GM19238 (cell line): ENCODE results near the gene AUTS2.

Experiments used
- DNase-seq: peaks from one replicate; pipeline ENCODE4 v3.0.0; 2011; ENCODE audit warnings: low spot score; ENCODE audit not compliant: insufficient read length

The AUTS2 gene

DNA sequence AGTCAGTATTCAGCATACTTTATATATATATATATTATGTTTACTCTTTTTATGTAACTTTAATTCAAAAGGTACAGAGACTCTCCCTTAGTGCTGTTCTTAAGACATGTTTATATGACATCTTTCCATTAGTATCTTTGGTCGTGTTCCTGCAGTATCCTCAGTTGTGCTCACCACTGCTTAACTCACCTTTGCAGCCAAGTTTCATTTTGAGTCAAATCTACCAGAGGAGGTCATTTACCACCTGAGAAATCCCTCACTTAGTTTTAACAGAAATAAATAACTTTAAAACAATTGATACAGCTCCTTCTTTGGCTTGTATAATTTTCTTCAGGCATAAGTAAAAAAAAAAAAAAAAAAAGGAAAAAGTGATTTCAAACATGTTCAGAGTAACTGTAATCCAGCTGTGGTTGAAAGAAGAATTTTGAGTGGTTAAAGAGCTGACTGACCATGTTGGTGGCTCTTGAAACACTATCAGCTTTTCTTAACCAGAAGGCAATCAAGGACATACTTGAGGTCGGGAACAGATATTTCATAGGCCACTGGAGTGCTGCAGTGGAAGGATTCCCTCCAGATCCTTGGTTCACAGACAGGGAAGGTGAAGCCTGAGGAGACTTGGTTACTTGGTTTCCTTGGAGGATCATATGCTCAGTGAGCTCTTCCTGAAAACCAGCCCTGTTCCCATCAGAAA, 116.8 kb downstream of the AUTS2 start:
- no peak for DNase-seq

DNA sequence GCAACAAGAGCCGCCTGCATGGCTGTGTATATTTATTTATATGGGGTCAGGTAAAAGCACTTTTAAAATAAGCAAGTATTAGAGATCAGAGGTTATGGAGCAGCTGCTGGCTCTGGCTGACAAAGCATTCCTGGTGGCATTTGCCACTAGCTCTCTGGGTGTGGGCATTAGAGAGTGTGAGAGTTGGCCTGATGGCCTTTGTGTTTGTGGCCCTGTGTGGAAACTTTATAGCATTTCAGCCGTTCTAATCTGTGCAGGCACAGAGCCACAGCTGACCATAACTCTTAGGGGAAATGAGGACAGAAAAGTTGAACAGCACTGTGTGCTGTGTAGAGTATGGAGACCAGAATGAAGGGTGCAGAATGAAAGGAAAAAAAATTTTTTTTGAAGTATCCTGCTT, 118.9 kb downstream of the AUTS2 start:
- no peak for DNase-seq

- DNase-seq = no peak
These were observed 121.4 kb downstream of the AUTS2 start for GRCh38 chr7:69719717-69720116.

- no peak for DNase-seq
These were observed 124.6 kb downstream of the AUTS2 start for GRCh38 chr7:69722843-69723242.

GRCh38 chr7:69723663-69724062, 125.4 kb downstream of the AUTS2 start:
- no peak for DNase-seq

DNA sequence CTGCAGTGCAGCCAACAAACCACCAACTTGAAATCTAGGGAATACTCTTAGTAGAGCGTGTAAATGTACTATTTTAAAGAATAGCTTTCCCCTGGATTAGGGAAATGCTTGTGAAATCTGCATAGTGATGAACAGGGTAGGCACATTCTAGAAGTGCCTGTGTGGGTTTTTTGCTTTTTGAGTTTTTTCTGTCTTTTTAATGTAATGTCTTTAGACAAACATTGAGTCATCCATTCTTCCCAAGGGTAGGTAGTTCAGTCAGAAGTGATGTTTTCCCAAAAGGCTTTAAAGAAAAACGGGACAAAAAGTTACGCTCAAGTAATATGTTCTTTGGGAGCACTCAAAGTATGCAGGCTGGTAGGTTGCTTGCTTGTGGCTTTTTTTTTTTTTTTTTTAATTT, 130.0 kb downstream of the AUTS2 start:
- DNase-seq = no peak

- DNase-seq = no peak
These were observed 133.9 kb downstream of the AUTS2 start for GRCh38 chr7:69732203-69732602.

DNA sequence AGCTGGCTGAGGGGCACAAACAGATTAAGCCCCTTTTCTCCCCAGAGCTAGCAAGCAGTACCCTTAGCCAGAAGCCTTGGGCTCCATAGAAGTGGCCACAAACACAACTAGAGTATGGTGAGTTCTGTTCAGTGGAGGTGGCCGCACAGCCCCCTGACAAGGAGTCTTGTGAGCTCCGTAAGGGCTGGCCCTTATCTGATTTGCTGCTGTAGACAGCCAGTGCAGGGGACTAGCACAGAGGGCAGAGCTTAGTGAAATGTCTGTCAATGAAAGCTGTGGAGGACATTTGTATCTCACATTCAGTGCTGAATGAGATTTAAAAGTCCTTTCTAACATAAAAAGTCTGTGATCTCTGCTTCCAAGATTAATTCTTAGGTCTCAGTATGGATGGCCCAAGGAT, 137.3 kb downstream of the AUTS2 start:
- no peak for DNase-seq

DNA sequence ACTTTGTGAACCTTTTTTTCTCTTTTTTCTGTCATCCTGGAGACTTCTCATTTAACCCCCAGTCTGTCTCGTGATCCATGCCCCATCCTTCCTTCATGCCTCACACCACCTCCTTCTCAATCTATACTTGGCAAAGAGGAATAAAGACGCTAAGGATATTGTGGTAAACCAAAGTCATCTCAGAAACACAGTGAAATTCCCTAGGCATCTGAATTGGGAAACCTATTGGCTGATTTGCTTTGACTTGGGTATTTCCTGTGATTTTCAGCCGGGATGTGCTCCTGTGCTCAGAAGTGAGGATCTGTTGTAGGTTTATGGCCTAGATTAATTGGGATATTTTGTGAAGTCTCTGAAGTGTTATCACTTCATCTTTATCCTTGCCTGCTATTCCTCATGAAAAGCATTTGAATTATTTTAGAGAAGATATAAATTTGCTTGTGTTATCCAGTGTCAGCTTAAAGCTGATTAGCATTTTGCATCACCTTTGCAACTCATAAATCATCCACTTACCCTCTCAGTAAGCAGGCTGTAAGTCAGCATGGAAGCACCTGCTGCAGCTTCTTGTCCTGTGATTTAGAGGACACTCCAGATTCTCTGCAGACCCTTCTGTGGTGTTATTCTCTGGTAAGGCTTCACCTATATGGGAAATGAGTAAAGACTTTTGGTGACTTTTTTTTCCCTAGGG, 138.0 kb downstream of the AUTS2 start:
- DNase-seq = no peak

DNA sequence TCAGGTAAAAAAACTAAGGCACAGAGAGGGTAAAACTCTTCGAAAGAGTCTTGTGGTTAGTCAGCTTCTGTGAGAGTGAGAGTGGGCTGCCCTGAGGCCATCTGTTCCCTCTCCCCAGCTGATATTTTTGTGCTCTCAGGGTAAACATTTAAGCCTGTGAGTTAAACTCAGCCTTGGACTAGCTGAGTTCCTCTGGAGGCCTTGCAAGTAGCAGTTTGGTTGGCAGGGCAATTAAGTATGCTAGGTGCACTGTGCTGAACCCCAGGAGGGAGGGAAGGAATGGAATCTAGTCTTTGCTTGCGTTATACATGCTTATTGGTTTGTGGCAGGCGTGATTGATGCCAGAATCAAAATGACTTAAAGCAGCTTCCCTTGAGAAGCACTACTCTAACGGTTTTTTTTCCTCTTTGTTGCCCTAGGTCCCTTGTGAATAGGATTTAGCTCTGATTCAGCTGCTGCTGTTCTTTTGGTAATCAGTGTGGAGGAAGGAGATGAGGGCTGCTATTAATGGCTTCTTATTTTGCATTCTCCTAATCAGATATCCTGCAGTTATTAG, 140.2 kb downstream of the AUTS2 start:
- no peak for DNase-seq

- DNase-seq = peak; percentile 16
These were observed 140.9 kb downstream of the AUTS2 start for GRCh38 chr7:69739190-69739589.

GRCh38 chr7:69739931-69740431, 141.7 kb downstream of the AUTS2 start:
- DNase-seq = no peak

GRCh38 chr7:69742237-69742636, 144.0 kb downstream of the AUTS2 start:
- no peak for DNase-seq

- DNase-seq = no peak
These were observed 145.2 kb downstream of the AUTS2 start for GRCh38 chr7:69743436-69743835.

DNA sequence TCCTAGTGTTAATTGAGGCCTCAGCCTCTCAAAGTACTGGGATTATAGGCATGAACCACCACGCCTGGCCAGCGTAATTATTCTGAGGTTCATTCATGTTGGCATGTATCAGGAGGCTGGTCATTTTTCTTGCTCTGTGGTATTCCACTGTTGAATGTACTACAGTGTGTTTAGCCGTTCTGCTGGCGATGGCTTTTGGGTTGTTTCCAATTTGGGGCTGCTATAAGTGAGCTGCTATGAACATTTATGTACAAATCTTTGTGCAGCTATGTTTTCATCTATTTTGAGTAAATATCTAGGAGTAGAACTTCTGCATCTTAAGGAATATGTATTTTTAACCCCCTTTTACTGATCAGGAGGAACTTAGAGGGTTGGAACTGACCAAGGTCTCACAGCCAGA, 145.8 kb downstream of the AUTS2 start:
- no peak for DNase-seq

GRCh38 chr7:69746383-69746782, 148.1 kb downstream of the AUTS2 start:
- DNase-seq = no peak

GRCh38 chr7:69747144-69747543, 148.9 kb downstream of the AUTS2 start:
- no peak for DNase-seq

GRCh38 chr7:69748530-69748929, 150.3 kb downstream of the AUTS2 start:
- no peak for DNase-seq

DNA sequence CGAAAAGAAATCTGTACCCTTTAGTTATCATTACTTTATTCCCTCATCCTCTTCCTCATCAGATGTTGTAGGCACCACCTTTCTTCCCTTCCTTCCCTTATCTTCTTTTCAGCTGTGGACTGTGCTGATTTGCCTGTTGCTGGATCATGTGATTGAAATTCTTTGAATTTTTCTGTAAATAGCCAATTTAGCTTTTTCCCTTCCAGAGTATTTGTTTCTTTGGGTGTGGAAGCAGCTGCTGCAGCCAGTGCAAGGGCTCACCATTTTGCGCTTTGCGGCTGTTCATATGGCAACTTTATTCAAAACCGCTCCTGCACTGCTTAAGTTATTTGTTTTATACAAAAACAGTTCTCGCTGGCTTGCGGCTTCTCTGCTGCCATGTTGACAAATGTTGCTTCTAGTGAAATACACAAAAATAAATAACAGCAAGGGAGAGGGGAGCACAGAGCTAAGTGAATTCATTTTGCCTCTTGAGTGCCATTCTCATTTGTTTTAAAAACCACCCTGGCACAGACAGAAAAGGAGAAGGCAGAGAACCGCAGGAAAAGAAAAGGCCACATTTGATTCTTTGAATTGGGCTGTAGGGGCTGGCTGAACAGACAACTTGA, 151.2 kb downstream of the AUTS2 start:
- DNase-seq = no peak

DNA sequence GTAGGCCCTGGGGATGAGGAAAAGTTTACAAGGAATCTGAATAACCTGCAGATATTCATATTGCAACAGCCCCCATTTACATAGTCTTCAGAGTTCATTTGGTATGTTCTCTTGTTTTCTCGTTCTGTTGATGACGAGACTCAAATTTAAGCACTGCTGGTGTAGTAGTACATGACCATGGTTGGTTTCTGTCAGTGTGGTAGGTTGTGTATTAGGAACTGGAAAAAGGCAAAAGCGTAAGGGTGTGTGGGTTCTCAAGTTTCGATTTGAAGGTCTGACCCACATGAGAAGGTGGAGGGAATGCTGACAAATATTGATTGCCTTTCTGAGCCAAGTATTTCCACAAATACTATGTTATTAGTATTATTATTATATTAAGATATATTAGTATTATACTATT, 151.7 kb downstream of the AUTS2 start:
- no peak for DNase-seq

GRCh38 chr7:69751026-69751425, 152.8 kb downstream of the AUTS2 start:
- DNase-seq = no peak

DNA sequence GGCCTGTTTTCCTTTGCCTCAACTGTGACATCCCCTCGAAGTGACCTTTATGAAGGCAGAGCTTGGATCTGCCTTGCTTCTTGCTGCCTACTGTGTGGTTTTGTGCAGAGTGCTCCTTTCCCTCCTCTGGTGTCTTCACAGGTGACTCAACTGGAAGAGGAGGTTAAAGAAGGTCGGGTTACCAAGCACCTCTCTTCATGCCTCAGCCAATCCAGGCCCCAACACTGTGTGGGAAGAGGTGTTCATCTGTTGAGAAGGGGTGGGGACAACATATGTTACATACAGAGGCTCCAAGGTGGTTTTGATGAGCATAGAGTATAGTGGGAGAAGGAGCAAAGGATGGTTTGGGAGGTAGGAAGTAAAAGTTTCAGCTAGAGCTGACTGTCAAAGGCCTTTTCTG, 155.7 kb downstream of the AUTS2 start:
- DNase-seq = no peak
